Right renal cortex interstitium (tissue), 3 donors: ENCODE data around the gene NADK2. TPM values are rescaled to one million over a fixed set of nuclear protein-coding genes. Genes with fewer than 3 reads are reported as not detected.
"Not testable (repeated sequence)": the region's sequence is repeated elsewhere in the genome, so short reads cannot be mapped to it uniquely, and the experiment has no call there.

Experiments used
- DNase-seq, 3 donors: peaks; one replicate each; pipeline ENCODE4 v3.0.0-alpha.2; 2013; ENCODE audit warnings: low read depth in 3 of 3, low spot score in 2 of 3
- polyA plus RNA-seq, 3 donors: library from polyadenylated mRNA; unstranded; fragments of 120-200 nt; gene quantifications; one replicate each; pipeline ENCODE4 v1.2.1, GENCODE V29; 2013; ENCODE audit not compliant: insufficient read length in 3 of 3

Gene NADK2, protein sequence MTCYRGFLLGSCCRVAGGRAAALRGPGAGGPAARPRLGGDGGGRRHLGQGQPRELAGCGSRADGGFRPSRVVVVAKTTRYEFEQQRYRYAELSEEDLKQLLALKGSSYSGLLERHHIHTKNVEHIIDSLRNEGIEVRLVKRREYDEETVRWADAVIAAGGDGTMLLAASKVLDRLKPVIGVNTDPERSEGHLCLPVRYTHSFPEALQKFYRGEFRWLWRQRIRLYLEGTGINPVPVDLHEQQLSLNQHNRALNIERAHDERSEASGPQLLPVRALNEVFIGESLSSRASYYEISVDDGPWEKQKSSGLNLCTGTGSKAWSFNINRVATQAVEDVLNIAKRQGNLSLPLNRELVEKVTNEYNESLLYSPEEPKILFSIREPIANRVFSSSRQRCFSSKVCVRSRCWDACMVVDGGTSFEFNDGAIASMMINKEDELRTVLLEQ
- polyA plus RNA-seq = 10 to 100 TPM; 54.0 to 60.4 (median 59.4) TPM

DNA sequence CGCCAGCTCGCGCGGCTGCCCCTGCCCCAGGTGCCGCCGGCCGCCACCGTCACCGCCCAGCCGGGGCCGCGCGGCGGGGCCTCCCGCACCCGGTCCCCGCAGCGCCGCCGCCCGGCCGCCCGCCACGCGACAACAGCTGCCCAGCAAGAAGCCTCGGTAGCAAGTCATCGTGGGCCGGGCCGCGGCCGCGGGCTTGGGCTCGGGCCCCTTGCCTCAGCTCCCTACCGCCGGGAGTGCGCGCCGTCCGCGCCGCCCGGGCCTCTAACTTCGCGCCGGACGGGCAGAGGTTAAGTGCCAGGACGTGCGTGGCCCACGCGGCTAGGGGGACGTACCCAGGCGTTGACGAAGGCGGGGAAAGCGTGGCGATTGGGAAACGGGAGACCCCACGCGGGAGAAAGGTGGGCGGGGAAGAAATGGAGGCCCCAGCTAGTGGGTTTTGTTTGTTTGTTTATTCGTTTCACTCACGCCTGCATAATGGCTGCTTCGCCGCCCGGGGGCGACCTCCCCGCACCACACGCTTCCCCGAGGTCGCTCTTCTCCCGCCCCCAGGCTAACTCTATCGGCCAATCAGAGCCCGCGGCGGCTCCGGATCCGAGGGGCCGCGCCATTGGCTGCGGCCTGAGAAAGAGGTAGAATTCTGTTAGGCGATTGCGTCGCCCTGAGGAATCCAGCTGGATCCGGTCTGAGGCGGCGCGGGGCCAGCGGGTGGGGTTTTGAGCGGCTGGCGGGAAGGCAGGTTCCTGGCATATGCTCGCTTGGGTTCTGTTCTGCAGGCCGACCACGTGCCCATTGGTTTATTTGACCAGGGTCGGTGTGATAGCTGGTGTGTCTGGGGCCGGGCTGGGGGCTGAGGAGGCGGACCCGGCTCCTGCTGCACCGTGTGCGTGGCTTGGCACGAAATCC is at the start of gene NADK2:
Gene NADK2 (minus strand): TSS at position 295 of the 903 bp plus-strand sequence. CDS start 127 bp downstream, at position 168.
- DNase-seq = peak; percentile 93 to 94 (median 94)

DNA sequence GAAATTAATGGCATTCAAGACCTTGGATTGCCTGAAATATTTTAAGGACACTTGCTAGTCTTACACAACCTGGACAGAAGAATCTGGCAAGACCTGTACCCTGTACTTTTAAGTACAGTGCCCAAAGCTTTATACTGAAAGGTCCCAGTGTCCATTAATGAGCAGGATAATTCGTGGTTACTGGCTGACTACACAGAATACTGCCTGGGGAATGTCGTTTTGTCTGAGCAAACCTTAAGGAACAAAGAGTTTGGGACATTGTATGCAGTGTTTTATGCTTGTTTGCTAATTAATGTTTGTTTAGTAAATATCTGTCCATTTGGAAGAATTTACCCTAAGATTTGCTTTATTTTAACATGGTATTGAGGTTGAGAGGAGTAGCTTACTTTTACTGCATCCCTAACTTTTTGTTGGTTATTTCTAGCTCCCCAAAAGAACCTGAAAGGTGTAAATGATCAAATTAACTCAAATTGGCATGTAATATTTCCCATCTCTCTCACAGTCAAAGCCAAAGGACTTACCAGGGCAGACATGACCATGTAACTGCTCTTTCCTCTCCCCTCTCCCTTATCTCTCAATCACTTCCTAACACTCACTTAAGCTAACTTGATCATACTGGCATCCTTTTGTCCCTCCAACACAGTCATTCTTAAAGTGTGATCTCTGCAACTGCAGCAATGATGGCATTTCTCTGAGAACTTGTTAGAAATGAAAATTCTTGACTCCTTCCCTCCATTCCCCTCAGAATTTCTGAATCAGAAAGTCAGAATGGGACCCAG is 44.3 kb upstream of the NADK2 start:
- no peak for DNase-seq

DNA sequence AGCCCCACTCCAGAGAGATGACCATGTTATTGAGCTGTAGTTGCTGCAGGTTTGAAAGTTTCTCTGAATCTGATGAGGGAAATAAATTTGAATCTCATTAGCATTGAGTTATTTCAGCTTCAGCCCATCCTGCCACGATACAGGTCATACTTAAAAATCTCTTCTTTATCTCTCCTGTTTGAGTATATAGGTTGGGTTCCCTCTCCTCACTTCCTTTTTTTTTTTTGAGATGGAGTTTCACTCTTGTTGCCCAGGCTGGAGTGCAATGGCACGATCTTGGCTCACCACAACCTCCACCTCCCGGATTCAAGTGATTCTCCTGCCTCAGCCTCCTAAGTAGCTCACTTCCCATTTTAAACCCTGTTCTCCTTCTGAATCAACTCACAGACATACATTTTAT is 42.0 kb upstream of the NADK2 start:
- not testable (repeated sequence) for DNase-seq

DNA sequence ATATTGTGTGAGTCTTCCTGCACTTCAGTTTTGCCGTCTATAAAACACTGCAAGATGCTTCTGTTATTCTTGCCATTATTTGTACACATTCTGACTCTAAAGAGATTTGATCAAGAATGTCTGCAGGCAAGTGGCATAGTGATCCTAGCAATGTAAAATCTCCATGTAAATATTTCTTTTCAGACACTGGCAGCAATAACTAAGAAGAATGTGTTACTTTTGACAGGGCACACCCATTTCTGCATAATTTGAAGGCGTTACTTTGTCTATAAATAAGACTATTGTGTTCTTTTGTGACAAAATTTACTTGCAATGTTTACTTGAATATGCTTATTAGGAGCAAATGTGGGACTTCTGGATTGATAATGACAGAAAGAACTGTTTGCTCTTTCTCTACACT is 39.9 kb upstream of the NADK2 start:
- no peak for DNase-seq

DNA sequence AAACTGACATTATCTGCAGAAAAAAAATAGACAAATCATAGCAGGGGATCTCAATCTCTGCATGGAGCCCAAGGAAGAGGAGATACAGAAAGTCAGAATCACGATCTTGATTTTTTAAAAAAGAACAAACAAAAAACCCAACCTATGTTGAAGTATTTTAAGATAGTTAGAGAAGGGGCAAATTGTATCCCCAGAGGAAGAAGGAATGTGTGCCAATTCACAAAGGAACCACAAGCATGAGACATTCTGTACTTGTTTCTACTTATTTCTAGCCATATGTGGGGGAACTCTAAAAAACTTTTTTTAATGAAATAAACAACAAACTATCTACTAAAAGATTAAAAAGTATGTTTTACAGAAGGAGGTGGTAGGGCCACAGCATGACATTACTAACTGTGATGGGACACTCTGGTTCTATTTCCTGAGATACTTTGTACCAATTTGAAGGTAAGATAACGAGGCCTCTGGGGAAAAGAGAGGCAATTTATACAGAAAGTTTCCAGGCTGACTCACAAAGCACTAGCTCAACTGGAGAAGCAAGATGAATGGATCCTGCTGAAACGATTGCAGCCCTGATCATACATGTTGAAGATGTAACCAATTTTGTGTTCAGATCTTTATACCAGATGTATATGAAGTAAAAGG is 37.5 kb upstream of the NADK2 start:
- DNase-seq = no peak

DNA sequence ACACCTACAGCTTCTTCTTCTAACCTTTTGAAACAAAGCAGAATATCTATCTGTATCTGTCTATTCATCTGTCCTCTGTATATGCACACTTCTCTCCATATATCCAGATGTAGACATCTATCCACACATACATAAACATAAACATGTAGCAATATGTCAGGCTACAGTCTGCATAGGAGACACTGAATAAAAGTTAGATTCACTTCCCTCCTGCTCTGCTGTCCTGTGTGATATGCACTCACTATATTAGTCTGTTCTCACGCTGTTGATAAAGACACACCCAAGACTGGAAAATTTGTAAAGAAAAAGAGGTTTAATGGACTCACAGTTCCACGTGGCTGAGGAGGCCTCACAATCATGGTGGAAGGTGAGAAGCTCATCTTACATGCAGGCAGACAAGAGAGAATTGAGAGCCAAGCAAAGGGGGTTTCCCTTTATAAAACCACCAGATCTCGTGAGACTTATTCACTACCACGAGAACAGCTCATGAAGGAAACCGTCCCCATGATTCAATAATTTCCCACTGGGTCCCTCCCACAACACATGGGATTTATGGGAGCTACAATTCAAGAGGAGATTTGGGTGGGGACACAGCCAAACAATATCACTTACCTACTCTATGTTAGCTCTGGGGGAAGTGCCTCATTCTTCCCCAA is 35.9 kb upstream of the NADK2 start:
- no peak for DNase-seq

DNA sequence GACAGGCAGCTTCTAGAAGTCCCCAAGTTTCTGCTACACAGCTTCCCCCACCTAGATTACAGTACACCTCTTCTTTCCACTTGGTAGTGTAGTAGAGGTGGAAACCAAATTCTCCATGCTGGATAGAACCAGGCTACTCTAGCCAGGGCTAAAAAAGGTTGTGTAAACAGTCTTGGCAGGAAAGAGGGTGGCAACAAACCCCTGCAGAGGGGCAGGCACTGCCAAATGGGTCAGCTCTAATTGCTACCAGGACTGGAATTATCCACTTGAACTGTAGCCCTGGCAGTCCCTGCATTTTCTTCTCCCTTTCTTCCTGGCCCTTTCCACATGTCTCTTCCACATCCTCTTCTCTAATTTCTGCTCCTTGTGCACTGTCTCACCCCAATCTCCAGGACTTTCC is 35.1 kb upstream of the NADK2 start:
- no peak for DNase-seq

DNA sequence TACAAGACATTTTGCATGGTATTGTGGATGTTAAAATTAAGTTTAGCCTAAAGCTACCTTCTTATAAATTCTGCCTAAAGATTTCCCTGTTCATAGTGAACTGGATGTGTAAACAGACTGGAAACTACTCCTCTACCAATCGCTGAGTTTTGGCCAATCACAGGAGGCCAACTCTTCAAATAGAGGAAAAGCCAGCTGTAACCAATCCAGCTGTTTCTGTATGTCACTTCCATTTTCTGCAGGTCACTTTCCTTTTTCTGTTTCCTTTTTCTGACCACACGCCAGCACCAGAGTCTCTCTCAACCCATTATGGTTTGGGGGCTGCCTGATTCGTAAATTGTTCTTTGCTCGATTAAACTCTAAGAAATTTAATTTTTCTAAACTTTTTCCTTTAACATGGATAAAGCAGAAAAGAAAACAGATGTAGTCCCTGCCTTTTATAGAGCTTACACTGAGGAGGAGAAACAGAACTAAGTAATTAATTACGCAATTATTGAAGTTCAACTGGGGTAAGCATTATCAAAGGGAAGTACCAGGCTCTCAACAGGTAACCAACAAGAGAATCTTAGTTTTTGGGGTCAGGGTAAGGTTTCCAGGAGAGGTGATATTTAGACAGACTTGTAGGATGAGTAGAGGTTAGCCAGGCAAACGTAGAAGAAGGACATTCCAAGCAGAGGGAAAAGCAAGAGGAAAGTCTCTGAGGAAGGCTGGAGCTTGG is 32.2 kb upstream of the NADK2 start:
- no peak for DNase-seq

DNA sequence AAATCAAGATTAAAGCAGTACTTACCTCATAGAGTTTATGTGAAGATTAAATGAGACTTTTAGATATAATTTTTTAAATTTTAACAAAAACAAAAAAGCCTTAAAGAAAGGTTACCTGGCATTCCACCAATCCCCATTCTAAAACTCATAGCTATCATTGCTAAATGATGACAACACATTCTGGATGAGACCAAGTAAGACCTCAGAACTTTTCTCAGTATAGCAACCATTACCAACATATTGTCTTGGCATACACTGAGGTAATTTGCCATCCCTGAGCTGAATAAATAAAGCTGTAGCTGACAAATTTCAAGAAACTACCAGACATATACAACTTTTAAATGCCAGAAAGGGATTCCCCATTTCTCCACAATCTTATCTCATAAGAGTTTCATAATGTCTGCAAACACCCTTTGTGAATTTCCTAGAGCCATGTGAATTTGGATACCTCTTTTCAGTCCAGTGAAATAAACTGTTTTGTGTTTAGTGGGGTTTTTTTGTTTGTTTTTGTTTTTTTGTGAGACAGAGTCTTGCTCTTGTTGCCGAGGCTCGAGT is 30.5 kb upstream of the NADK2 start:
- no peak for DNase-seq

DNA sequence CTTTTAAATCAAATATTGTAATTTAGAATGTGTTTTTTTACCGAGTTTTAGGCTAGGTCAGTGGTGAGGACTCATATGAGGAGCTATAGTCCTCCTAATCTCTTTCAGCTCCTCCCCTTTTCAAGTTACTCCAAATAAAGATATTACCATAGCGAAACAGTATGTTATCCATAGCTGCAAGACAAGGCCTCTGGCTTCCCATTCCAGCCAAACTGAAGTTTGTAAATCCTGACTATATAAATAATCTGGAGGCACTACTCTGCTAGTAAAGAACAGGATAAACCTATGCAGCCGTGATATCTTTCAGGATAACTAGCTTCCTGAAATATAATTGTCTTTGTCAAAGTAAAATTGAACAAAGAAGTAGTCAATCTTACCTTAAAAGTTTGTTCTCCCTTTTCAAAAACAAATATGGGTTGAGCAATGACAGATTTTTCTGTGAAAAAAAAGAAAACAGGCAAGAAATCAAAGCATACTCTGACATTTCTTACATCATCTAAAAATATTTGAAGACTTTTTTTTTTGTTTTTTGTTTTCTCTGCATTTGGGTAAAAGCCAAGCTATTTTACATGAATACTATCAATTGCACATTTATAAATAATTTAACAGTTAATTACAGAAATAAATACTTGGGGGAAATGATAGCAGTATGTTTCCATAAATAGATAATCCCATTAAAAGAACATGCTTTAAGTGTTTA is 29.3 kb upstream of the NADK2 start:
- DNase-seq = no peak

DNA sequence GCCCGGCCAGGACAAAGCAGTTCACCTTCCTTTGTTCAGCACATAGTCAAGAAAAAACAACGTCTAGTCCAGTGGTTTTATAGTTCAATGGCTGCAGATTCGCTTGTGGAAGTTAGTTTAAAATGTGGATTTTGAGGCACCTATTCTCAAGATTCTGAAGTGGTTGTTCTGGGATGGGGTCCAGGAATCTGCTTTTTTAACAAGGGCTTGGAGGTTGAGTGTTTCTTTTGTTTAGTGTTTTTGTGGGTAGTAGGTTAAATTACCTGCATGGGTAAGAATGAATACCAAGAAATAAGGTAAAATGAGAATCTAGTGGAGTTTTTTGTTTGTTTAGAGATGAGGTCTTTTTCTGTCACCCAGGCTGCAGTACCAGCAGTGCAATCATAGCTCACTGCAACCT is 28.4 kb upstream of the NADK2 start:
- DNase-seq = no peak

DNA sequence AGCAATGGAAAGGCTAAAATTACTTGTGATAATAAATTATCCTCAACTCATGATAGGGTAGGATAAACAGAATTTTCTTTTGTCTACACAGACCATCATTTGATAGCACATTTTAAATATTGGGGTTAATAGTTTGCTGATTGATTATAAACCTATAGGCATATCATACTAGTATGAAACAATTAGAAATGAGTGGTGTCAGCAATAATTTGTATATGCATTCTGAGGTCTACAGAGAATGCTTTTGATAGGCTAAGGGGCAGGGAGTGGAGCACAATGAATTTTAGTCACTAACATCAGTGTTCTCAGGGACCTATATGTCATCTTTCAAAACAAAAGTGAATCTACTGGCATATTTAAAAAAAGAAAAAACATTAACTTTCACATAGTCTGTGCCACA is 27.8 kb upstream of the NADK2 start:
- DNase-seq = no peak

DNA sequence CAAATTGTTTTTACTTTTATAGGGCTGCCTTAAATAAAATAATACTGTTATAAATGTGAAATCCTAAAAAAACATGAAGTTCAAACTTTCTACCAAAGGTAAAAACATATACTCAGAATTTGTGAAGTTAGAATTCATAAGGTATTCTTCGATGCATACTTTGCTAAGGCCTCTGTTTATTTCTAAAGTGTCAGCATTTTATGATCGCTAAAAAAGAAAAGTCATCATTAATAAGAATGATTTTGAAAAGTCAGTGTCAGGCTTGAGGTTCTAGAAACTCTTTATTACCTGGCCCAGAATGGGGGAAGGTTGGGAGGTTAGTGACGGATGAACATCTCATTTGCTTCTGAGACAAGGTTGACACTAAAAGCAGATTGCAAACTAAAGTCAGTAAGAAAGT is 26.2 kb upstream of the NADK2 start:
- no peak for DNase-seq

DNA sequence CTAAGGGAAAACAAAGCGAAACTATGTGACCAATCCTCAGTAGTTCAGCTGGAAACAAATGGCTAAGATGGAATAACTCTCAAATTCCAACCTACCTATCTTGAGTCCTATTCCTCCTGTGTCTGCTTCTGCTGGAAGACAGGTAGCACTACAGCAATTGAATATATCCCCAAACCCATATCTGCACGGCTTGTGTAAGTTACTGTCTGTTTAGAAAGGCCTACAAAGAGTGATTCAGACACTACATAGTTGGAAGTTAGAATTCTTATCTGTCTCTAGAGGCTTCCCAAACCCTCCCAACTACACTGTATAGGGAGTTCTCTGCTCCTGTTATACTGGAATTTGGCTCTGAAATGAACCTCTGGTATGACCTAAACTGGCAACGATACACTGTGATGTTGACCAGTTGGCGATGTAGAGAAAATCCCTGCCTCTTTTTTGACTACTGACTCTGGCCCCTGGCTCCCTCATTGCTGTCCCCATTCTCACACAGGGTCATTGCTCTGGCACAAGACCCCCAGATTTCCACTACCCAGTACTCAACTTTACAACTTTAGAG is 22.6 kb upstream of the NADK2 start:
- DNase-seq = no peak

DNA sequence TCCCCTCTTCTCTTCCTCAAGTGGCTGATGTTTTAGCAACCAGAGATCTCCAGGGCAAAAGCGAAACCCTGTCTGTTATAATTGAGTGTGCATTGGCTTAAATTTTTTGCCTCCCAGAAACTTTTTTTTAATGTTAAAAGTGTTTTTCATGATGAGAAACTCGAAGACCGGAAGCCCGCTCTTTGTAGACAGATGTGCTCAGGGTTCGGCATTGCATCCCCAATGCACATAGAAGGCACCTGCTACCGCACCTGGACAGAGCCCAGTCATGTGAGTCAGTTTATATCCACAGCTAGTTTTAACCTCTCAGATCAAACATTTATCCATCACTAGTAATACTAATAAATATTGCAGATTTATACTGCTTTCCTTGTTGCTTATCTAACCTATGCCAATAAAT is 19.5 kb upstream of the NADK2 start:
- no peak for DNase-seq

DNA sequence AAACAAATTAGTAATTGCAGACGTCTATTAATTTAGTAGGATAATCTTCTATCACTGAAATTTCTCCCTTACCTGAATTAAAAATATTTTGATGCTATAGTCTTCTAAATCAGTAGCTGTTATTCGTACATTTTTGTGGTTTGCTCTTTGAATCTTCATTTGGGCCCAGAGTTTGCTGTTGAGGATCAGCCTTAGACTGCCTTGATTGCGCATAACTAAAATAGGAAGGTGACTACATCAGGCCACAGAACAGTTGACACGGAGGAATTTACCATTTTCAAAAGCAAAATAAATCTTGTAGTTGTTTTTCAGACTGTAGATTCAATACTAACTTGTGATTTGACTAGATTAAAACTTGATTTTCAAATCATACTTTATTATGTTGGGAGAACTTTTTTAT is 11.8 kb upstream of the NADK2 start:
- DNase-seq = no peak

DNA sequence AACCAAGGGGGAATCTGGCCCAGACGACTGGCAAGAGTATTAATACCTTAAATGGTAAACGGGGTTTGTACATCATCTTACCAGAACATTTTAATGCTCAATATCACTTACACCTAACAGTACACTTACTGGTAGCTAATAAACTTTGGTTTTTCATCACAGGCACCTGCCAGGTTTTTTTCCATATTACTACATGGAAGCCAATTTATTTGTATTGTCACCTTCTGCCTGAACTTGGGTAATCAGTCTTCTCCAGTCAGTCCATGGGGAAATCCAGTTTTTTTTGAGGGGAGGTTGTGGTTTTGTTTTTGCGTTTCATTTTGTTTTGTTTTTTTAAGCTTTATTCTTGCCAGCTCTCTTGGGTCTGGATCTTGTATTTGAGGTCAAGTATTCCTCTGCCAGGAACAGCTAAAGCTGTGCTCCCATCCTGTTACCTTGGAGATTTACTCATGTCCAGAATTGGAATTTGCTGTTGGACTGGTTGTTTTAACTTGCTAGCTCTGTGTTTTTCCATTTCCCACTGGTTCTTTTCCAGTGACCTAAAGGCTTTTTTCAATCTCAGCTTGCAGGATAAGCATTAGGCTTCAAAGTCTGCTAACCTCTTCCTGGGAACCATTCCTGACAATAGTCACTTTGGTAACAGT is 11.1 kb upstream of the NADK2 start:
- no peak for DNase-seq

DNA sequence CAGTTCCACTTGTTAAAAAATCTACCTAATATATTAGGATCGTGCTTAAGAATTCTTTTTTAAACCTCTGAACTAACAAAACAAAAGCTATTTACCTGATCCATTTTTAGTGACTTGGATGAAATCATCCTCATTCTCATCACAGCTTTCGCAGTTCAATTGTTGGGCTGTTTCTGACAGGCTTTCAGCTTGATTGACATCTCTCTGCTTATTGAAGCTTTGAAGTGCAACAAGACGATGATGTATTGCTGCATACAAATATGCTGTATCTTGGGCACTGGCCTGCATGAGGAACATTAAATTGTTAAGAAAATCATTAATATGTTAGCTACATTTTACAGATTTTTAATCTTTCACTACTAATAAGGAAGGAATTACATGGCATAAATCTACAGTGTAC is 9.5 kb upstream of the NADK2 start:
- no peak for DNase-seq
